ENCODE results near the gene RBFOX2.

GRCh38 chr22:35808377-35808776, 220.2 kb downstream of the RBFOX2 start:
- TF ChIP-seq CBX8 (IDR thresholded peaks at IDR 0.05) (no peak), CTCF (IDR thresholded peaks at IDR 0.05) (no peak), HDAC2 (IDR thresholded peaks at IDR 0.05) (no peak), HOXA7 (CRISPR knock-in tag; IDR thresholded peaks at IDR 0.05) (no peak), MAFK (IDR thresholded peaks at IDR 0.05; ENCODE audit: partially characterized antibody) (no peak), ZFP36 (IDR thresholded peaks at IDR 0.05; ENCODE audit: borderline replicate concordance, partially characterized antibody) (no peak)
